ENCODE data around the gene CSF1R. TPM values are rescaled to one million over a fixed set of nuclear protein-coding genes. Genes with fewer than 3 reads are reported as not detected.

CSF1R gene
- total and polyA plus RNA-seq, 2 donors from 2014 or later: 7.5 to 55.8 TPM

- H3K9ac ChIP-seq (ENCODE audit: low read length in 3 of 3): no peak overlapping the region
- no peaks in the 10 kb centered on the region for H3K9me3 ChIP-seq (ENCODE audit: control insufficient read depth in 2 of 3, insufficient read depth in 1 of 3, low read length in 3 of 3)
- no peak overlapping the region for H3K27ac ChIP-seq (ENCODE audit: low read depth in 2 of 2, low read length in 2 of 2)
- intact Hi-C loops (cut with DNase I): no loop called here
- TF ChIP-seq CTCF (IDR thresholded peaks at IDR 0.05; ENCODE audit: borderline replicate concordance, extremely low read depth, insufficient read depth): no peak
- H3K27me3 ChIP-seq (ENCODE audit: control insufficient read depth, insufficient read depth, low read length): no peaks in the 10 kb centered on the region
- FAIRE-seq: no peak
- H3K4me1 ChIP-seq (ENCODE audit: control insufficient read depth in 2 of 3, insufficient read depth in 2 of 3, low read depth in 1 of 3, low read length in 3 of 3): no peaks in the 10 kb centered on the region
- no peak overlapping the region for H3K4me3 ChIP-seq (ENCODE audit: low read length in 3 of 3)
- H3K36me3 ChIP-seq (ENCODE audit: control insufficient read depth in 2 of 3, insufficient read depth in 3 of 3, low read length in 3 of 3): no peaks in the 10 kb centered on the region
- DNase-seq: no peak
These were observed 19.7 kb upstream of the CSF1R start for GRCh38 chr5:150105928-150106615.

GRCh38 chr5:150104550-150104870, 18.2 kb upstream of the CSF1R start:
- no peak for TF ChIP-seq CTCF (IDR thresholded peaks at IDR 0.05; ENCODE audit: borderline replicate concordance, extremely low read depth, insufficient read depth)
- Histone ChIP-seq H3K9ac (ENCODE audit: low read length in 3 of 3) (no peak overlapping the region), H3K27ac (ENCODE audit: low read depth in 2 of 2, low read length in 2 of 2) (no peak overlapping the region), H3K36me3 (ENCODE audit: control insufficient read depth in 2 of 3, insufficient read depth in 3 of 3, low read length in 3 of 3) (no peaks in the 10 kb centered on the region), H3K4me3 (ENCODE audit: low read length in 3 of 3) (no peak overlapping the region), H3K4me1 (ENCODE audit: control insufficient read depth in 2 of 3, insufficient read depth in 2 of 3, low read depth in 1 of 3, low read length in 3 of 3) (no peaks in the 10 kb centered on the region), H3K27me3 (ENCODE audit: control insufficient read depth, insufficient read depth, low read length) (no peaks in the 10 kb centered on the region), H3K9me3 (ENCODE audit: control insufficient read depth in 2 of 3, insufficient read depth in 1 of 3, low read length in 3 of 3) (no peaks in the 10 kb centered on the region)
- intact Hi-C loops (cut with DNase I): no loop called here
- no peak for FAIRE-seq
- DNase-seq: no peak

GRCh38 chr5:150103678-150104549, 17.6 kb upstream of the CSF1R start:
- intact Hi-C loops (cut with DNase I): no loop called here
- Histone ChIP-seq H3K27me3 (ENCODE audit: control insufficient read depth, insufficient read depth, low read length) (no peaks in the 10 kb centered on the region), H3K9me3 (ENCODE audit: control insufficient read depth in 2 of 3, insufficient read depth in 1 of 3, low read length in 3 of 3) (no peaks in the 10 kb centered on the region), H3K27ac (ENCODE audit: low read depth in 2 of 2, low read length in 2 of 2) (no peak overlapping the region), H3K4me1 (ENCODE audit: control insufficient read depth in 2 of 3, insufficient read depth in 2 of 3, low read depth in 1 of 3, low read length in 3 of 3) (no peaks in the 10 kb centered on the region), H3K4me3 (ENCODE audit: low read length in 3 of 3) (no peak overlapping the region), H3K36me3 (ENCODE audit: control insufficient read depth in 2 of 3, insufficient read depth in 3 of 3, low read length in 3 of 3) (no peaks in the 10 kb centered on the region), H3K9ac (ENCODE audit: low read length in 3 of 3) (no peak overlapping the region)
- no peak for FAIRE-seq
- DNase-seq: no peak
- no peak for TF ChIP-seq CTCF (IDR thresholded peaks at IDR 0.05; ENCODE audit: borderline replicate concordance, extremely low read depth, insufficient read depth)

Data from kidney (tissue), 14 donors.